Fibroblast of skin of right biceps (primary cell): ENCODE data around the gene CEBPE.

Experiments used
- DNase-seq: peaks from one replicate; pipeline ENCODE4 v3.0.0-alpha.2; 2013

Gene CEBPE

GRCh38 chr14:23101986-23102625 is 16.9 kb downstream of the CEBPE start:
- DNase-seq, result no peak

- DNase-seq, result no peak
Observed at GRCh38 chr14:23101213-23101970, 17.7 kb downstream of the CEBPE start.

GRCh38 chr14:23099212-23099861 is 19.7 kb downstream of the CEBPE start:
- DNase-seq, result no peak

- DNase-seq, result no peak
Observed at GRCh38 chr14:23097786-23098185, 21.3 kb downstream of the CEBPE start.

- DNase-seq, result peak; percentile 99
Observed at GRCh38 chr14:23095196-23096108, 23.6 kb downstream of the CEBPE start, which contains the start of gene C14orf119. C14orf119 (plus strand) TSS chr14:23095505; CDS start chr14:23097659, 2,154 bp downstream.

GRCh38 chr14:23094666-23095195 is 24.3 kb downstream of the CEBPE start, which contains the start of gene ACIN1:
ACIN1 (minus strand) TSS chr14:23095136; CDS start chr14:23095112, 24 bp downstream.
- DNase-seq, result peak; percentile 91

- no peak for DNase-seq
Observed at GRCh38 chr14:23093991-23094665, 24.9 kb downstream of the CEBPE start.

- no peak for DNase-seq
Observed at GRCh38 chr14:23093526-23093925, 25.5 kb downstream of the CEBPE start.

GRCh38 chr14:23093104-23093503 is 26.0 kb downstream of the CEBPE start:
- DNase-seq, result no peak

- no peak for DNase-seq
Observed at GRCh38 chr14:23091294-23092225, 27.5 kb downstream of the CEBPE start.

GRCh38 chr14:23090254-23090636 is 28.8 kb downstream of the CEBPE start:
- no peak for DNase-seq

- DNase-seq, result no peak
Observed at GRCh38 chr14:23089498-23090253, 29.4 kb downstream of the CEBPE start.

- no peak for DNase-seq
Observed at GRCh38 chr14:23086565-23086964, 32.5 kb downstream of the CEBPE start.

GRCh38 chr14:23085458-23085857 is 33.6 kb downstream of the CEBPE start:
- no peak for DNase-seq

GRCh38 chr14:23080474-23080873 is 38.6 kb downstream of the CEBPE start:
- DNase-seq, result no peak

- peak; percentile 48 for DNase-seq
Observed at GRCh38 chr14:23079716-23080115, 39.3 kb downstream of the CEBPE start.

GRCh38 chr14:23078692-23079116 is 40.4 kb downstream of the CEBPE start:
- DNase-seq, result peak; percentile 86

GRCh38 chr14:23077962-23078361 is 41.1 kb downstream of the CEBPE start:
- no peak for DNase-seq

GRCh38 chr14:23076785-23077408 is 42.2 kb downstream of the CEBPE start:
- DNase-seq, result peak; percentile 33
